AG04449 (cell line): Measurements from ENCODE around the gene LDHD.
"Not testable (repeated sequence)": the region's sequence is repeated elsewhere in the genome, so short reads cannot be mapped to it uniquely, and the experiment has no call there.

Source experiments
- CTCF ChIA-PET: fragments of 350-600 bp; formaldehyde crosslinking; extraction: SDS; loops from one replicate; lab custom pipeline; 2021; ENCODE audit warnings: antibody characterized with exemption; lab: Yijun Ruan, JAX
- POLR2A ChIA-PET: fragments of 400-600, 350-600 bp; formaldehyde crosslinking; extraction: SDS; loops from one replicate; lab custom pipeline; 2020; ENCODE audit warnings: antibody characterized with exemption, inconsistent platforms; lab: Yijun Ruan, JAX
- DNase-seq: peaks from one replicate; pipeline ENCODE4 v3.0.0-alpha.2; 2010; ENCODE audit warnings: low read depth, low spot score
- H3K4me3 ChIP-seq: 2 replicates; pipeline ENCODE4 v1.5.1; 2011; ENCODE audit warnings: low read depth, mild to moderate bottlenecking, control low read depth, low read length
- CTCF ChIP-seq: IDR thresholded peaks from one replicate; pipeline ENCODE4 v1.5.1; 2011; ENCODE audit warnings: mild to moderate bottlenecking, moderate library complexity, low read length, control low read depth, inconsistent platforms; ENCODE audit not compliant: insufficient read depth; ENCODE audit errors: missing control alignments

Gene LDHD

DNA sequence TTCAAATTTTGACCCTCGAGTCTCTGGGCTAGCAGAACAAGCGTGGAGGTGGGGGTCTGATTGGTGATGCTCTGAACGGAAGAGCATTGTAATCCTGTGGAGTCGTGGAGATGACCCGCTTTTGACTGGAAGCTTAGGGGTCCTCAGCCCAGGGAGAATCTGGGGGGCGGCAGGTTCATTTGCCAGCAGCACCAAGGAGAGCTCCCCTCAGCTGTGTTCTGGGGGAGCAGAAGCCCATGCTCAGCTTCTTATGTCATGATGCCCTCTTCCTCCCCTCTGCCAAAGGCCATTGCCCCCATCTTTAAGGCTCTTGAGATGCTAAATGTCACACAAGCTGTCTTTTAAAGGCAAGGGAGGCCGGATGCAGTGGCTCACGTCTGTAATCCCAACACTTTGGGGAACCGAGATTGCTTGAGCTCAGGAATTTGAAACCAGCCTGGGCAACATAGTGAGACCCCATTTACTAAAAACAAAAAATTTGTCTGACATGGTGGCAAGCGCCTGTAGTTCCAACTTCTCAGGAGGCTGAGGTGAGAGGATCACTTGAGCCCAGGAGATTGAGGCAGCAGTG lies 19.3 kb downstream of the LDHD start:
- H3K4me3 ChIP-seq, result no peak overlapping the region
- no peak for TF ChIP-seq CTCF
- ChIA-PET POLR2A (no interaction called here), CTCF (interaction anchor here (0.6 to 9.1 kb wide), 6 partner anchors 9 to 104 kb away, joined by 3 to 73 read pairs (median 3); partner anchors contain the start of gene ZNRF1)
- DNase-seq, result no peak

DNA sequence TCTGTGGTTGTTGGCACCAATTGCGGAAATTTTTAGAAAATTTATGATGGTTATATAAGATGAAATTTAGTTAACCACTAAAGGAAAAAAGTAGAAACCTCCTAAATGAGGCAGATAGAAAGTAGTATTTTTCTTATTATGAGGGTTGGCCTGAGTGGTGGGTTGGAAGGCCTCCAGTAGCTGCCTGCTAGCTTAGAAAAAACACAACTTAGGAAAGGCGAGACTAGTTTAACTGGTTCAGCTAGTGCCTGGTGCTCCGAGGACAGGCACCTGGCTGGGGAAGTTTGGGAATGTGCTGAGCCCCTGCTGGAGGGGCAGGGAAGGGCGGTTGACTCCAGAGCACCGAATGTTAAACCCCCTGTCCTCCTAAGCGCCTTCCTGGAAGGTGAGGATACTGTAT lies 19.9 kb downstream of the LDHD start:
- POLR2A ChIA-PET, result no interaction called here
- CTCF ChIA-PET, result interaction anchor here (1.0 to 9.1 kb wide), 5 partner anchors 9 to 104 kb away, joined by 3 to 73 read pairs (median 4); no protein-coding TSS in a partner anchor
- no peak for DNase-seq

GRCh38 chr16:75095204-75095621 lies 21.4 kb downstream of the LDHD start:
- ChIA-PET CTCF (interaction anchor here (9.1 kb wide), 1 partner anchor 15 kb away, joined by 73 read pairs; no protein-coding TSS in a partner anchor), POLR2A (no interaction called here)
- no peak overlapping the region for H3K4me3 ChIP-seq
- no peak for DNase-seq
- no peak for TF ChIP-seq CTCF

More for the DNA sequence above, 19.9 kb downstream of the LDHD start:
- H3K4me3 ChIP-seq, result no peak overlapping the region
- TF ChIP-seq CTCF, result peak; percentile 15

DNA sequence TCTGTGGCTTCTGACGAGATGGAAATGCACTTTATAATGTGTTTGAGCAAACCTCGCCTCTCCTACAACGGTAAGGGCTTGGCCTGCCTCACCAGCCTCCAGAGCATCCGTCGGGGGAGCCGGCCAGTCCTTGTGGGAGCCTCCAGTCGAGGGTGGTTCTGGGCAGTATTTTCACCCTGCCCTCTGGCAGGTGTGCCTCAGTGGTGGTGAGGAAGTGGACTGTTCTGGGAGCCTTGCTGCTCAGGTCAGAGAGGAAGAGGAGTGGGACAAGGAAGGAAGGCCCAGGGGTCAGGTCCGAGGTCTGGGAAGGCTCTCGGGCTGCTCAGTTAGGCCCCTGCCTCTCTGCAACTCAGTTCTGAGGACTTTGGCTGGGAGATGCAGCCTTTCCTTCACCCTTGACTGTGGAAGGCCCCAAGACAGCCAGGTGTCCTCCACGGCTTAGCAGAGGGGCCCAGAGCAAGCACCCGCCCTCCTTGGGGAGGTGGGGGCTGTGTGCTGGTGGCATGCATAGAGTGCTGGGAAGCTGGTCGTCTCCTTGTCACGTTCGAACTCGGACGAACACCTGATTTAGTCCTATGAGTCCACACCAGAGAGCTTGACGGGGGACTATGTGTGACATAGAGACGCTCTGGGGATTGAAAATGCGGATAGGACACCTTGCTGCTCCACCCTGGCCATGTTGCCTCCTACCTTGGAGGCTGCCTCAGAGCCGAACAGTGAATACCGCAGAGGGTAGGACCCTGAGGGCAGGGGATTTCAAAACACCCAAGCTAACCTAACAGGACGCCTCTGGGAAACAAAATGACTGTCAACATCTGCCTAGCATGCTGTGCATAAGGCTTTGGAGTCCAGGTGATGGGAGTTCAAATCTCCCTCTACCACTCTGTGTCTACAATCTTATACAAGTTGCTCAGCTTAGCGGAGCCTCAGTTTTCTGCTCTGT lies 22.7 kb downstream of the LDHD start:
- ChIA-PET CTCF (no interaction called here), POLR2A (no interaction called here)
- DNase-seq, result no peak
- no peak overlapping the region for H3K4me3 ChIP-seq
- TF ChIP-seq CTCF, result no peak

DNA sequence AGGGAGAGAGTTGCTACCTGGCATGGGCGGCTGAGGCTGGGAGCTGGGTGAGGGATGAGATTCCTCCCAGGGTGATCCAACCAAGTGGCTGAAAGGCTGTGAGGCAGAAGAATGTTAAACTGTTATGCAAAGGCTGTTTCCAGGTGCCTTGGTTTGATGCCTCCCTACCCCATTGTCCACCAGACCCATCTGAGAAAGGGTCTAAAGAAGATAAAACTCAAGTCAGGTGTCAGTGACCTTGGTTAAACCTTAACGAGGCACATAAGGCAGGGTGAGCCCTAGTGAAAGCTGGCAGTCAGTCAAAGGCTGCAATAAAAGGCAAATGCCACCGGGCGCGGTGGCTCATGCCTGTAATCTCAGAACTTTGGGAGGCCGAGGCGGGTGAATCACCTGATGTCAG lies 23.8 kb downstream of the LDHD start:
- no peak overlapping the region for H3K4me3 ChIP-seq
- ChIA-PET POLR2A (no interaction called here), CTCF (interaction anchor here (4.5 kb wide), 1 partner anchor 18 kb away, joined by 23 read pairs; no protein-coding TSS in a partner anchor)
- no peak for TF ChIP-seq CTCF
- DNase-seq, result no peak

- H3K4me3 ChIP-seq, DNase-seq, POLR2A ChIA-PET: not testable (repeated sequence)
- CTCF ChIA-PET, result interaction anchor here (4.5 kb wide), 1 partner anchor 19 kb away, joined by 23 read pairs; no protein-coding TSS in a partner anchor
Observed at GRCh38 chr16:75091619-75092018, 25.0 kb downstream of the LDHD start.

DNA sequence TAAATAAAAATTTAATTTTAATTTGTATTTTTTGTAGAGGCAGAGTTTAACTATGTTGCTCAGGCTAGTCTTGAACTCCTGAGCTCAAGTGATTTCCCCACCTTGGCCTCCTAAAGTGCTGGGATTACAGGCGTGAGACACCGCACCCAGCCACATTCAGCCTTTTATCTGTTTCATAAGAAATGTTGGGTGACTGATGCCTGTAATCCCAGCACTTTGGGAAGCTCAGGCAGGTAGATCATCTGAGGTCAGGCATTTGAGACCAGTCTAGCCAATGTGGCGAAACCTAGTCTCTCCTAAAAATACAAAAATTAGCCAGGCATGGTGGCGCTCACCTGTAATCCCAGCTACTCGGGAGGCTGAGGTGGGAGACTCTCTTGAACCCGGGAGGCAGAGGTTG lies 25.7 kb downstream of the LDHD start:
- H3K4me3 ChIP-seq, POLR2A ChIA-PET, DNase-seq: not testable (repeated sequence)
- CTCF ChIA-PET, result interaction anchor here (4.5 kb wide), 1 partner anchor 20 kb away, joined by 23 read pairs; no protein-coding TSS in a partner anchor
